ENCODE data around the gene GUK1.

DNA sequence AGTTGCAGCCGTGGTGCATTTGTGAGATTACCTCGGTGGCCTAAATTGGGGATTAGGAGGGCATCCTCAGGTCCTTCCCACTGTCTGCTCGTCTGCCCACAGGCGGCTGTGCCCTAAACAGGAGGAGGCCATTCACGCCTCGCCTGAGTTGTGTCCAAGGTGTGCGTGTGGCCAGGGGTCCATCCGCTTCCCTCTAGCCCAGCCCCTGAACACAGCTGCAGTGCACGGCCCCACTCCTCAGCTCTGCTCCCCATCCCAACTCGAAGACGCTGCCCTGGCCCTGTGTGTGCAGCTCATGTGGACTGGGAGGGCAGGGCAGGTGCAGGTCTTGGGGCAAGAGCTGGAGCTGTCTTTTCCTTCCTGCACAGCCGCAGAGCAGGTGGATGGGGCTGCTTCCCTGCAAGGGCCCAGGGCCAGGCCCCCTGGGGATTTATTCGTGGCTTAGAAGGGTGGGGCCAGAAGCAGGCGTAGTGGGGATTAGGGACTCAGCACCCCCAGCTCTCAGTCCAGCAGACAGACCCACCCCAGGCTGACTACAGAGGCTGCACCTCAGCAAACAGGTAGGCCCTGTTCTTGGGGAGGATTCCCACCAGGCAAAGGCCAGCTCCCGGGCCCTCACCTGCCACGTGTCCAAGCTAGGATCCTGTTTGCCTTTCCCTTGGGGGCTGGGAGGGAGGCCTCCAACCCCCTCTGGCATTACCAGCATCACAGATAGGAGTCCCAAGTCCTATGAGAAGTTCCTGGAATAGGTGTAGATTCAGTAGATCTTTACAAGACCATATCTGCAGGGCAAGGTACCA, 4.3 kb downstream of the GUK1 start:
- TF ChIP-seq, protein P1, sequence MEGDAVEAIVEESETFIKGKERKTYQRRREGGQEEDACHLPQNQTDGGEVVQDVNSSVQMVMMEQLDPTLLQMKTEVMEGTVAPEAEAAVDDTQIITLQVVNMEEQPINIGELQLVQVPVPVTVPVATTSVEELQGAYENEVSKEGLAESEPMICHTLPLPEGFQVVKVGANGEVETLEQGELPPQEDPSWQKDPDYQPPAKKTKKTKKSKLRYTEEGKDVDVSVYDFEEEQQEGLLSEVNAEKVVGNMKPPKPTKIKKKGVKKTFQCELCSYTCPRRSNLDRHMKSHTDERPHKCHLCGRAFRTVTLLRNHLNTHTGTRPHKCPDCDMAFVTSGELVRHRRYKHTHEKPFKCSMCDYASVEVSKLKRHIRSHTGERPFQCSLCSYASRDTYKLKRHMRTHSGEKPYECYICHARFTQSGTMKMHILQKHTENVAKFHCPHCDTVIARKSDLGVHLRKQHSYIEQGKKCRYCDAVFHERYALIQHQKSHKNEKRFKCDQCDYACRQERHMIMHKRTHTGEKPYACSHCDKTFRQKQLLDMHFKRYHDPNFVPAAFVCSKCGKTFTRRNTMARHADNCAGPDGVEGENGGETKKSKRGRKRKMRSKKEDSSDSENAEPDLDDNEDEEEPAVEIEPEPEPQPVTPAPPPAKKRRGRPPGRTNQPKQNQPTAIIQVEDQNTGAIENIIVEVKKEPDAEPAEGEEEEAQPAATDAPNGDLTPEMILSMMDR (conservative IDR thresholded peaks at IDR 0.05; ENCODE audit: low read length), result no peak
- TF ChIP-seq EZH2phosphoT487 (IDR thresholded peaks at IDR 0.05; ENCODE audit: borderline replicate concordance), result no peak

Data from Loucy (cell line).